HG03280 (cell line): ENCODE results near the gene AGXT2.

Experiments used
- ATAC-seq: cut with Tn5 transposase; IDR thresholded peaks from one replicate; pipeline ENCODE4 v1.9.1; 2021; ENCODE audit warnings: mild to moderate bottlenecking, moderate library complexity; ENCODE audit not compliant: unreplicated experiment

Gene AGXT2, protein sequence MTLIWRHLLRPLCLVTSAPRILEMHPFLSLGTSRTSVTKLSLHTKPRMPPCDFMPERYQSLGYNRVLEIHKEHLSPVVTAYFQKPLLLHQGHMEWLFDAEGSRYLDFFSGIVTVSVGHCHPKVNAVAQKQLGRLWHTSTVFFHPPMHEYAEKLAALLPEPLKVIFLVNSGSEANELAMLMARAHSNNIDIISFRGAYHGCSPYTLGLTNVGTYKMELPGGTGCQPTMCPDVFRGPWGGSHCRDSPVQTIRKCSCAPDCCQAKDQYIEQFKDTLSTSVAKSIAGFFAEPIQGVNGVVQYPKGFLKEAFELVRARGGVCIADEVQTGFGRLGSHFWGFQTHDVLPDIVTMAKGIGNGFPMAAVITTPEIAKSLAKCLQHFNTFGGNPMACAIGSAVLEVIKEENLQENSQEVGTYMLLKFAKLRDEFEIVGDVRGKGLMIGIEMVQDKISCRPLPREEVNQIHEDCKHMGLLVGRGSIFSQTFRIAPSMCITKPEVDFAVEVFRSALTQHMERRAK

GRCh38 chr5:35047785-35048404 lies at the start of gene AGXT2:
TSS of gene AGXT2 (minus strand) at chr5:35047949. CDS start at chr5:35047892, 57 bp downstream.
- ATAC-seq = no peak

GRCh38 chr5:35096932-35097331 lies 49.2 kb upstream of the AGXT2 start:
- no peak for ATAC-seq

DNA sequence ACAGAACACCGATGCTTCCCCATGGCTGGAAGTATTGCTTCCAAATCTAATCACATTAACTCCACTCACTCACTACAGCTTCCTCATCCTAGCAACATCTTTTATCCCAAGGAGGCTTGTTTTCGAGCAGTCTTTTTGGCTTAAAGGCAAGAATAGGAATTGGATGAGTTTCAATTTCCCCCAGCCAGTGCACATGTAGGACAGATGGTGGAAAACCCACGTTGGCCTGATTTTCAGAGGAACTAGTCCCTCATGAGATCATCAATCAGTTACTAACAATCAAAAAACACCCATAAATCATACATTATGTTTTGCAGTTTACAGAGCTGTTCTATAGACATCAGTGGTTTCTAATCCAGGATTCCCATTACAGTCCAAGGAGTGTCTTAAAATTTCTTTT lies 48.5 kb upstream of the AGXT2 start:
- no peak for ATAC-seq

DNA sequence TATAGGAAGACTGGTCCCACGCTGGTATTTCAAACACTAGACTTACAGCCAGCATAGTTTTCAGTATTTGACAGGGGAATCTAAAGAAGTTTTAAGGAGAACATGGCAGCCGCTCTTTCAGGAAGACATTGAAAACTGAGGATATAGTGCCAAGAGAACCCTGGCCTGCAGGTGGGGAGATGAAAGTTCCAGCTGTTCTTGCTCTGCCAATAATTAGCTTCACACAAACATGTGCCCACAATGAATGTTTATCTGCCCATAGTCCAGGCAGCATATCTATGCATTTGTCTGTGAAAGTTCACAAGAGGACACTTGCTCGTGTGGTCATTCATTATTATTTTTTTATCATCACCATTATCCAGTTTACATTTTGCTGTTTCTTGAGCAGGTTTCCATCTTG lies 47.6 kb upstream of the AGXT2 start:
- ATAC-seq = no peak

GRCh38 chr5:35094948-35095347 lies 47.2 kb upstream of the AGXT2 start:
- no peak for ATAC-seq

DNA sequence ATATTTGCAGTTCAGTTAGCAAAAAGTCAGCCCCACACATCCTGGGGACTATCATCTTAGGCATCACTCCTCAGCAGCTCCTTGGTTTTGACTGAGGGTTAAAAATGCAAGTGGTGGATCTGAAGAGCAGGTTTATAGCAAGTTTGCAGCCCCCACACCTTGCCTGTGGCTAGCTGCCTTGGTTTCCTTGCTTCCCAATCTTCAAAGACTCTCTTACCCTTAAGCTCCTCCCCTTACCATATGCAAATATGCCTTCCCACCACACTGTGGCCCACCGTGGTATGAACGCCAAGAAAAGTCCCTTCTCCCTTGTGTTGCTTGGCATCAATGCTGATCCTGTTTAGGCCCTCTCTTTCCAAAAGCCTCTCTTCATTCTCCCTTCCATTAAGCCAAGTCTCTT lies 45.0 kb upstream of the AGXT2 start:
- no peak for ATAC-seq

- no peak for ATAC-seq
These were observed 44.0 kb upstream of the AGXT2 start for GRCh38 chr5:35091704-35092103.

DNA sequence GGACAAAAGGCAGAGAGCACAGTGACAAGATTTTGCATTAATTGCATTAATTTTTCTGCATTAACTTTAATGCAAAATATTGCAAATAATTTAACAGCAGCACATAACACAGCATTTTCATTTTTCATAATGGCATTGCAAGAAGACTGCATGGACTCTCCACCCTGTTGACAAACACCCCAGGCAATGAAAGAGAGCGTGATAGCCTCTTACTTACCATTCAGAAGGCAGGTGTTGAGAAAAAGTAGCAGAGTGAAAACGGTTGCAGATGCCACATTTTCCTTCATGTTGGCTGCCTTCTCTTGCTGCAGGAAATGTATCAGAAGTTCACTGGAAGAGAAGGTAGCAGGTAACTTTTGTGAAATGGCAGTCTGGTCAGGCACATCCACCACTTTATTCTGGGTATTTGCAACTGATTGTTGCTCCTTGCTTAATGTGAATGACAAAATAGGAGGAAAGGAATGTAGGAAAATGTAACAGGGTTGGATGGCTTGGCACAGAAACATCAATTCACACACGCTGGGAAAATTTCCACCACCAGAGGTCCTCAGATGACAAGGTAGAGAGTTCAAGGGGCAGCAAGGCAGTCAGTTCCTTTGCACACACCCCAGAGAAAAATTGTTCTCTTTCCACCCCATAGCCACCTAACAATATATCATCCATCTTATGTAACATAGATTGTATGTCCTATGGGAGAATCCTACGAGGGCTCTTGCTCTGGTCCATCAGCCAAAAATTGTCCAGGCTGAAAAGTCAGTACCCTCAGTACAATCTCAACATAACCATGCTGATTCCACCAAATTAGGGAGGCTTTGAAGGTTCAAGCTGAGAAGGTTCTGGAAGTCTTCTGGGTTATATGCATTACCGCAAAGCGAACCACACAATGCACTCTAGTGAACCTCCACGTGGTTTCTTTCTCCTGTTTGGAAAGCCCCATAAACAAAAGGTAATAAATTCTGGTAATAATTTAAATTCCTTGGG lies 41.9 kb upstream of the AGXT2 start:
- no peak for ATAC-seq

GRCh38 chr5:35087991-35088390 lies 40.2 kb upstream of the AGXT2 start:
- ATAC-seq = no peak

DNA sequence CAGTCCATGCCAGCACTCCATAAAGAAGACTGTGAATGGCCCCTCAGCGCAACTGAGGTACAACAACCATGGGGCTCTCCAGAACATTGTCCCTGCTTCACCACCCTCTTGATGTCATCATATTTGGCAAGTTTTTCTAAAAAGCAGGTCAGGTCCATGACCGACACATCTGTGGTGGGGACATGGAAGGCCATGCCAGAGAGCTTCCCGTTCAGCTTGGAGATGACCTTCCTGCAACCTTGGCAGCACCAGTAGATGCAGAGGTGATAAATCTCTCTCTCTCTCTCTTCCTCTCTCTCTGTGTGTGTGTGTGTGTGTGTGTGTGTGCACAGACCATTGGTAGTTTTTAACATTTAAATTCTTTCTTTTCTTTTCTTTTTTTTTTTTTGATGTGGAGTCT lies 35.4 kb upstream of the AGXT2 start:
- no peak for ATAC-seq

- ATAC-seq = no peak
These were observed 34.8 kb upstream of the AGXT2 start for GRCh38 chr5:35082530-35082929.

GRCh38 chr5:35081134-35081533 lies 33.4 kb upstream of the AGXT2 start:
- no peak for ATAC-seq

DNA sequence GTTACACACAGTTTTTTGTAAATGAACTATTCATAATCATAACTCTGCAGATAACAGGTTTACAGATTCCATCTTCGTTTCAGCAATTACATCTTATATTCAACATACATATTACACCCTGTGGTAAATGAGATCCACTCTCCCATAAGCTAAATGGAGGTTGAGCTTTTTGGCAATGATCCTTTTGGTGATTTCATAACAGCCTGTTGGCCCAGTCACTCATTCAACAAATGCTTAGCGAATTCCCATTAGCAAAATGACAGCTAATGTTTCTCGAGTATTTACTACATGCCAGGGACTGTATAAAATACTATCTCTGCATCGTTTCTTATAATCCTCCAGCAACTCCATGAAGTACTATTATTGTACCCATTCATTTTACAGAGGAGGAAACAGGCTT lies 25.4 kb upstream of the AGXT2 start:
- ATAC-seq = no peak

DNA sequence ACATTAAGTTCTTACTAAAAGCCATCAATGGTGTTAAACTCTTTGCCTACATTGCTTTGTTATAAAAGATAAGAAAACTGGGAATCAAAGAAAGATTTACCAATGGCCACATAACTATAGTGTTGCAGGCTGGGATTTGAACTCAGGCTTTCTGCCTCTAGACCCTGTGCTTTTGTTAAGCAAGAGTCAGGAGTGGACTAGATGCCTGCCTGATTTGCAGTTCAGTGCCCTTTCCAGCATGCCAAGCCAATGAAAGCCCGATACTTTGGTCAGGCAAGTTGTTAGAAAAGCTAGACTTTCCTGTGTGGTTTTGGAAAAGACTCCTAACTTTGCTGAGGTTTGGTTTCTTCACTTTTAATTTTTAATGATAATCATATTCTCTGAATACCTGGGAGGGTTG lies 21.4 kb upstream of the AGXT2 start:
- no peak for ATAC-seq

DNA sequence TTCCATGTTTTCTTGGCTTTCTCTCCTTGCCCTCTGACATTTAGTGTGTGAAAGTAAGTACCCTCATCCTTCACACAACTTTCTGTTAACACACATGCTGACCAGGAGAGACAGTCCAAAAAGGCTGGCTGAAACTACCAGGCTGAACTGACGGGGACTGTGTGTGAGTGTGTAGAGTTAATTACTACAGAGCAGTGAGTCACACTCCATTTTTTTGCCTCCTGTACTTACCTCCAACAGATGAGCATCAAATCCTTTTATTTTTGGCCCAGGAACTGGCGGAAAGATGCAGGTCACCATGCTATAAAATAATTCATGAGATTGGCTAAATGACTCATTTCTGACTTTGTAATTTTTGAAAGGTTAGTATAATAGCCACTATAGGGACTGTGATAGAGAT lies 20.2 kb upstream of the AGXT2 start:
- no peak for ATAC-seq

GRCh38 chr5:35066260-35066795 lies 18.6 kb upstream of the AGXT2 start:
- no peak for ATAC-seq

DNA sequence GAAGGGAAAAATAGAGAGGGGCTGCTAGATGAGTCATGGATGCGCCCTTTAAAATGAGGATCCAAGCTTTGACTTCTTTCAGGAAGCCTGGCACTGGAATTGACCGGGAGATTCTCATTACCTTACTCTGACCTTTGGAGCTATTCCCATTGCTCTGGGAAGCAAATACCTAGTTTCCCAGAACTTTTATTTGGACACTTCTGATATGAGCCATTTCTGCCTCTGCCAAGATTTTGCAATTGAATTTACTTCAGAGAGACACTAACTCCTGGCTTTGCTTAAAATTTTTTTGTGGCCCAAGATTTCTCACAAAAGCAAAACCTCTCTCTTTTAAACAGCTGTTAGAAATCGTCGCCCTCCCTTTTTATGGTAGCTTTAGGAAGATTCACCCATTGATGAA lies 15.7 kb upstream of the AGXT2 start:
- ATAC-seq = no peak

GRCh38 chr5:35061211-35061770 lies 13.5 kb upstream of the AGXT2 start:
- ATAC-seq = no peak

DNA sequence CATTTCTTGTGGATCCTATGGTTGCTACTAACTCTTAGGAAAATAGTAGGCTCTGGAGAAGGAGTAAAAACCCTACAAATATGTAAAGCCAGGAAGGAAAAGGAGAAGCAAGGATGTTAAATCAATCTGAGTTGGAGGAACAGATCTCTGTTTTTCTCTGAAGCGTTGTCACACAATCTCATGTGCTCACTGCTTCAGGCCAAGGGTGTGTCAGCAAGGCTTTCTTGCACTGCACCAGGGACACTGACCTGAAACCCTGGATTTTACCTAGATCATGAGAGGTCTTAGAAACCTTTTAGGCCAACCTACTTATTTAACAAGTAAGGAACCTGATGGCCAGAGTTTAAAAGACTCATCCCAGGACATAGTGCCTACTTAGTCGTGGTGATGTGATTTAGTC lies 12.5 kb upstream of the AGXT2 start:
- no peak for ATAC-seq

DNA sequence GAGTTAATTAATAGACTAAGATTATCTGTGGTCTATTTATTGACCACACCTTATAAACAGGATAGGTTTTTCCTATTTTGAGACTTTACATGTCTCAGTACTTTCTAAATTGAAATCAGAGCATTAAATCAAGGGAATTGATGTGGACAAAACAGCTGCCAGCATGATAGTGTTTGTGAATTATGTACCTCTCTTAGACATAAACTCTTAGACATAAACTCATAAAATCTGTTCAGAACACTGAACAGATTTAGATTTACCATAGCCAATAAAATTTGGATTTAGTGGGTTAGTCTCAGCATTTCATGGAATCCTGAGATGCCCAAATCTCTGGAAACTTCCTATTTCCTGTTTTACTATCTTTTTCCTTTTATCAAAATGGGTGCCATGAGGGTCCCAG lies 11.5 kb upstream of the AGXT2 start:
- no peak for ATAC-seq

GRCh38 chr5:35058374-35058788 lies 10.6 kb upstream of the AGXT2 start:
- ATAC-seq = peak; percentile 60
